Ovary (tissue), 3 donors: Measurements from ENCODE around the gene SHISA6.

ENCODE experiments used
- POLR2A ChIP-seq: fragments of 450-650 bp; IDR thresholded peaks from one replicate; pipeline ENCODE4 v1.6.1; 2017; ENCODE audit warnings: antibody characterized with exemption, mild to moderate bottlenecking, moderate library complexity
- TF ChIP-seq, protein P1 (sequence below), 3 donors: fragments of 450-650 bp in 2 of 3; fragments of 200-600 bp in 1 of 3; IDR thresholded peaks; one replicate each; pipeline versions ENCODE4 v1.5.1 to v1.8.0; 2016 to 2022; ENCODE audit warnings: antibody characterized with exemption in 3 of 3, mild to moderate bottlenecking in 1 of 3
- donor health status: DM: no; HTN: no; CAD: no.

- TF ChIP-seq, protein P1, sequence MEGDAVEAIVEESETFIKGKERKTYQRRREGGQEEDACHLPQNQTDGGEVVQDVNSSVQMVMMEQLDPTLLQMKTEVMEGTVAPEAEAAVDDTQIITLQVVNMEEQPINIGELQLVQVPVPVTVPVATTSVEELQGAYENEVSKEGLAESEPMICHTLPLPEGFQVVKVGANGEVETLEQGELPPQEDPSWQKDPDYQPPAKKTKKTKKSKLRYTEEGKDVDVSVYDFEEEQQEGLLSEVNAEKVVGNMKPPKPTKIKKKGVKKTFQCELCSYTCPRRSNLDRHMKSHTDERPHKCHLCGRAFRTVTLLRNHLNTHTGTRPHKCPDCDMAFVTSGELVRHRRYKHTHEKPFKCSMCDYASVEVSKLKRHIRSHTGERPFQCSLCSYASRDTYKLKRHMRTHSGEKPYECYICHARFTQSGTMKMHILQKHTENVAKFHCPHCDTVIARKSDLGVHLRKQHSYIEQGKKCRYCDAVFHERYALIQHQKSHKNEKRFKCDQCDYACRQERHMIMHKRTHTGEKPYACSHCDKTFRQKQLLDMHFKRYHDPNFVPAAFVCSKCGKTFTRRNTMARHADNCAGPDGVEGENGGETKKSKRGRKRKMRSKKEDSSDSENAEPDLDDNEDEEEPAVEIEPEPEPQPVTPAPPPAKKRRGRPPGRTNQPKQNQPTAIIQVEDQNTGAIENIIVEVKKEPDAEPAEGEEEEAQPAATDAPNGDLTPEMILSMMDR (IDR thresholded peaks at IDR 0.05) = no peak
- no peak for TF ChIP-seq POLR2A
Measured at GRCh38 chr17:11561281-11561680, 320.3 kb downstream of the SHISA6 start.
